ENCODE data around the gene KDM8. TPM values are rescaled to one million over a fixed set of nuclear protein-coding genes. Genes with fewer than 3 reads are reported as not detected.
A peak's percentile ranks its signal among the peaks of the same experiment; 100 is the strongest.

KDM8 gene
- total RNA-seq, 1 experiment from 2014 or later, result 15.5 TPM

GRCh38 chr16:27154705-27155521 lies 48.4 kb upstream of the KDM8 start:
- H3K9ac ChIP-seq (ENCODE audit: extremely low read depth, insufficient read length, low read length), result no peak overlapping the region
- H3K23ac ChIP-seq (ENCODE audit: insufficient read length, low read depth, low read length), result no peak overlapping the region
- H2BK15ac ChIP-seq (ENCODE audit: low read depth, low read length), result no peak overlapping the region
- Mint-ChIP-seq H3K36me3 (ENCODE audit: insufficient read depth in 1 of 3, low read depth in 3 of 3) (no peaks in the 10 kb centered on the region), H3K4me3 (peak overlapping the region; percentile 23 to 46; a peak in 3 of 5 replicates), H3K9me3 (no peaks in the 10 kb centered on the region), H3K27me3 (ENCODE audit: low read depth) (peaks cover 2% of the 10 kb centered on the region), H3K27ac (no peak overlapping the region; a peak in 1 of 7 replicates), H3K4me1 (peaks cover 9 to 13% of the 10 kb centered on the region in 2 experiments)
- no peak overlapping the region for H2AFZ ChIP-seq (ENCODE audit: low read length)
- H2AK5ac ChIP-seq (ENCODE audit: insufficient read length, low read length), result no peak overlapping the region
- no peak overlapping the region for H2BK20ac ChIP-seq (ENCODE audit: low read depth, low read length, poor library complexity, severe bottlenecking)
- H3T11ph ChIP-seq (ENCODE audit: low read length), result no peak overlapping the region
- H3K4ac ChIP-seq (ENCODE audit: low read depth, low read length), result no peak overlapping the region
- H4K91ac ChIP-seq (ENCODE audit: insufficient read length, low read depth, low read length), result no peak overlapping the region
- no peak overlapping the region for H3K27ac ChIP-seq (ENCODE audit: insufficient read length, low read depth, low read length)
- no peaks in the 10 kb centered on the region for H3K79me2 ChIP-seq (ENCODE audit: insufficient read depth, low read length)
- WGBS (ENCODE audit: extremely low coverage, insufficient read length, low lambda C conversion rate), result no CpG with 5 or more reads among the region's 24 CpGs
- DNase-seq, result peak; percentile 79
- no peak overlapping the region for H3K56ac ChIP-seq (ENCODE audit: insufficient read length, low read depth, low read length)
- H3K4me2 ChIP-seq (ENCODE audit: insufficient read depth, insufficient read length, low read length), result peak overlapping the region; percentile 9
- H3K4me1 ChIP-seq (ENCODE audit: insufficient read depth, low read length), result no peaks in the 10 kb centered on the region; the same call in 1 of the 2 replicates
- H3K18ac ChIP-seq (ENCODE audit: insufficient read length, low read depth, low read length), result no peak overlapping the region
- H4K20me1 ChIP-seq (ENCODE audit: control insufficient read depth, insufficient read depth, insufficient read length), result no peaks in the 10 kb centered on the region
- no peaks in the 10 kb centered on the region for H3K79me1 ChIP-seq (ENCODE audit: insufficient read depth, low read depth, low read length, poor library complexity, severe bottlenecking)
- no peak overlapping the region for H2BK120ac ChIP-seq (ENCODE audit: low read depth, low read length, poor library complexity, severe bottlenecking)
- no peak overlapping the region for H4K8ac ChIP-seq (replicated peaks; ENCODE audit: insufficient read length, low read depth, low read length)
- H4K5ac ChIP-seq (ENCODE audit: insufficient read length, low read depth, low read length), result no peak overlapping the region
- no peaks in the 10 kb centered on the region for H3K27me3 ChIP-seq (ENCODE audit: insufficient read depth, low read length)
- H3K23me2 ChIP-seq (ENCODE audit: insufficient read length, low read depth, low read length, poor library complexity, severe bottlenecking), result no peaks in the 10 kb centered on the region
- no peak overlapping the region for H2BK5ac ChIP-seq (ENCODE audit: insufficient read length, low read length)
- H3K14ac ChIP-seq (ENCODE audit: insufficient read depth, low read length), result no peak overlapping the region
- no peak overlapping the region for H2BK12ac ChIP-seq (ENCODE audit: insufficient read length, low read depth, low read length)
- no peaks in the 10 kb centered on the region for H3K9me3 ChIP-seq (ENCODE audit: control insufficient read depth, low read depth, low read length)
- TF ChIP-seq CTCF (conservative IDR thresholded peaks at IDR 0.05), result peak; percentile 95
